Memory B cell (primary cell): ENCODE data around the gene CCDC88C.
"Not testable (repeated sequence)": the region's sequence is repeated elsewhere in the genome, so short reads cannot be mapped to it uniquely, and the experiment has no call there.

ENCODE experiments used
- ATAC-seq: fragments of 150-1000 bp; cut with Tn5 transposase; 2 replicates; pipeline ENCODE4 v1.10.0; 2021; ENCODE audit warnings: low read depth, mild to moderate bottlenecking, moderate library complexity
- DNase-seq, 2 donors: peaks; one replicate each; pipeline ENCODE4 v3.0.0; 2022; ENCODE audit warnings: low spot score in 2 of 2
- H3K27ac Mint-ChIP-seq: one replicate; pipeline ENCODE4 v1.8.0; 2022; ENCODE audit warnings: mild to moderate bottlenecking, moderate library complexity, mixed read lengths
- H3K27me3 Mint-ChIP-seq: one replicate; pipeline ENCODE4 v1.8.0; 2022; ENCODE audit warnings: mixed read lengths
- H3K36me3 Mint-ChIP-seq: one replicate; pipeline ENCODE4 v1.8.0; 2022; ENCODE audit warnings: mild to moderate bottlenecking, mixed read lengths
- H3K4me1 Mint-ChIP-seq: one replicate; pipeline ENCODE4 v1.8.0; 2022; ENCODE audit warnings: mixed read lengths
- H3K4me3 Mint-ChIP-seq: one replicate; pipeline ENCODE4 v1.8.0; 2022; ENCODE audit warnings: mild to moderate bottlenecking, moderate library complexity, mixed read lengths
- H3K9me3 Mint-ChIP-seq: one replicate; pipeline ENCODE4 v1.8.0; 2022; ENCODE audit warnings: mixed read lengths

The CCDC88C gene

GRCh38 chr14:91245616-91246015, 172.0 kb downstream of the CCDC88C start:
- not testable (repeated sequence) for H3K27ac Mint-ChIP-seq, H3K9me3 Mint-ChIP-seq, DNase-seq, ATAC-seq, H3K27me3 Mint-ChIP-seq, H3K36me3 Mint-ChIP-seq, H3K4me3 Mint-ChIP-seq
- peaks cover 47% of the 10 kb centered on the region for H3K4me1 Mint-ChIP-seq

- no peak for ATAC-seq
- H3K27ac Mint-ChIP-seq: no peak overlapping the region
Observed at GRCh38 chr14:91245029-91245428, 172.6 kb downstream of the CCDC88C start.

GRCh38 chr14:91244501-91244901, 173.1 kb downstream of the CCDC88C start, which contains the start of gene GPR68:
Gene GPR68, minus strand, starts transcription at chr14:91244704. Its CDS starts 9,654 bp downstream, at chr14:91235050.
- Mint-ChIP-seq H3K36me3 (peaks cover 3% of the 10 kb centered on the region), H3K9me3 (peaks cover 3% of the 10 kb centered on the region), H3K4me1 (peaks cover 36% of the 10 kb centered on the region), H3K27me3 (no peaks in the 10 kb centered on the region), H3K4me3 (peak within 1 kb of the TSS; percentile 74), H3K27ac (peak within 1 kb of the TSS; percentile 42)
- DNase-seq: no peak
- ATAC-seq: no peak

More at GRCh38 chr14:91245029-91245428, 172.6 kb downstream of the CCDC88C start:
- Mint-ChIP-seq H3K4me3 (no peak overlapping the region), H3K9me3 (peaks cover 3% of the 10 kb centered on the region), H3K4me1 (peaks cover 41% of the 10 kb centered on the region), H3K36me3 (peaks cover 3% of the 10 kb centered on the region), H3K27me3 (no peaks in the 10 kb centered on the region)
- DNase-seq: no peak

- DNase-seq: no peak
- H3K36me3 Mint-ChIP-seq: peaks cover 3% of the 10 kb centered on the region
- H3K27me3 Mint-ChIP-seq: no peaks in the 10 kb centered on the region
- H3K9me3 Mint-ChIP-seq: peaks cover 3% of the 10 kb centered on the region
- peaks cover 31% of the 10 kb centered on the region for H3K4me1 Mint-ChIP-seq
- ATAC-seq: no peak
- H3K27ac Mint-ChIP-seq: peak overlapping the region; percentile 42
- peak overlapping the region; percentile 74 for H3K4me3 Mint-ChIP-seq
Observed at GRCh38 chr14:91243074-91243471, 174.5 kb downstream of the CCDC88C start.

GRCh38 chr14:91242635-91243034, 175.0 kb downstream of the CCDC88C start:
- peak overlapping the region; percentile 42 for H3K27ac Mint-ChIP-seq
- peaks cover 3% of the 10 kb centered on the region for H3K36me3 Mint-ChIP-seq
- no peaks in the 10 kb centered on the region for H3K27me3 Mint-ChIP-seq
- ATAC-seq (no peak), DNase-seq (no peak)
- H3K9me3 Mint-ChIP-seq: peaks cover 3% of the 10 kb centered on the region
- peak overlapping the region; percentile 74 for H3K4me3 Mint-ChIP-seq
- H3K4me1 Mint-ChIP-seq: peaks cover 31% of the 10 kb centered on the region

- H3K4me3 Mint-ChIP-seq: peak overlapping the region; percentile 74
- H3K27me3 Mint-ChIP-seq: no peaks in the 10 kb centered on the region
- H3K27ac Mint-ChIP-seq: peak overlapping the region; percentile 42
- H3K9me3 Mint-ChIP-seq: no peaks in the 10 kb centered on the region
- H3K36me3 Mint-ChIP-seq: no peaks in the 10 kb centered on the region
- ATAC-seq: peak; percentile 77
- H3K4me1 Mint-ChIP-seq: peaks cover 28% of the 10 kb centered on the region
- DNase-seq: peak; percentile 39 to 54
Observed at GRCh38 chr14:91241863-91242262, 175.8 kb downstream of the CCDC88C start.

- H3K4me3 Mint-ChIP-seq: no peak overlapping the region
- no peaks in the 10 kb centered on the region for H3K9me3 Mint-ChIP-seq
- peaks cover 23% of the 10 kb centered on the region for H3K4me1 Mint-ChIP-seq
- DNase-seq (no peak), ATAC-seq (no peak)
- H3K27me3 Mint-ChIP-seq: no peaks in the 10 kb centered on the region
- H3K36me3 Mint-ChIP-seq: peaks cover 2% of the 10 kb centered on the region
- H3K27ac Mint-ChIP-seq: no peak overlapping the region
Observed at GRCh38 chr14:91238661-91239060, 179.0 kb downstream of the CCDC88C start.

GRCh38 chr14:91238085-91238484, 179.5 kb downstream of the CCDC88C start:
- ATAC-seq (no peak), DNase-seq (no peak)
- Mint-ChIP-seq H3K36me3 (peaks cover 2% of the 10 kb centered on the region), H3K27ac (no peak overlapping the region), H3K4me3 (no peak overlapping the region), H3K27me3 (no peaks in the 10 kb centered on the region), H3K4me1 (peaks cover 17% of the 10 kb centered on the region), H3K9me3 (no peaks in the 10 kb centered on the region)

- Mint-ChIP-seq H3K4me1 (peaks cover 17% of the 10 kb centered on the region), H3K27ac (no peak overlapping the region), H3K9me3 (no peaks in the 10 kb centered on the region), H3K36me3 (peaks cover 3% of the 10 kb centered on the region), H3K27me3 (no peaks in the 10 kb centered on the region), H3K4me3 (no peak overlapping the region)
- ATAC-seq (no peak), DNase-seq (no peak)
Observed at GRCh38 chr14:91237219-91237618, 180.4 kb downstream of the CCDC88C start.

GRCh38 chr14:91235841-91236240, 181.8 kb downstream of the CCDC88C start:
- Mint-ChIP-seq H3K27me3 (no peaks in the 10 kb centered on the region), H3K36me3 (peaks cover 3% of the 10 kb centered on the region), H3K9me3 (no peaks in the 10 kb centered on the region), H3K4me1 (peaks cover 9% of the 10 kb centered on the region), H3K4me3 (no peak overlapping the region), H3K27ac (no peak overlapping the region)
- DNase-seq (no peak), ATAC-seq (no peak)

- ATAC-seq: no peak
- peaks cover 15% of the 10 kb centered on the region for H3K4me1 Mint-ChIP-seq
- no peak overlapping the region for H3K4me3 Mint-ChIP-seq
- H3K27ac Mint-ChIP-seq: no peak overlapping the region
- peaks cover 3% of the 10 kb centered on the region for H3K36me3 Mint-ChIP-seq
- H3K9me3 Mint-ChIP-seq: peaks cover 2% of the 10 kb centered on the region
- no peaks in the 10 kb centered on the region for H3K27me3 Mint-ChIP-seq
- no peak for DNase-seq
Observed at GRCh38 chr14:91234791-91235114, 182.9 kb downstream of the CCDC88C start.

- Mint-ChIP-seq H3K4me3 (no peak overlapping the region), H3K4me1 (peaks cover 21% of the 10 kb centered on the region), H3K9me3 (peaks cover 2% of the 10 kb centered on the region), H3K27ac (no peak overlapping the region), H3K27me3 (no peaks in the 10 kb centered on the region), H3K36me3 (peaks cover 3% of the 10 kb centered on the region)
- ATAC-seq (no peak), DNase-seq (no peak)
Observed at GRCh38 chr14:91233936-91234790, 183.5 kb downstream of the CCDC88C start.

GRCh38 chr14:91232603-91233002, 185.0 kb downstream of the CCDC88C start:
- Mint-ChIP-seq H3K36me3 (peaks cover 3% of the 10 kb centered on the region), H3K4me1 (peaks cover 31% of the 10 kb centered on the region), H3K9me3 (peaks cover 2% of the 10 kb centered on the region), H3K27me3 (no peaks in the 10 kb centered on the region), H3K4me3 (no peak overlapping the region), H3K27ac (peak overlapping the region; percentile 35)
- ATAC-seq (no peak), DNase-seq (no peak)

GRCh38 chr14:91232052-91232451, 185.6 kb downstream of the CCDC88C start:
- Mint-ChIP-seq H3K27me3 (no peaks in the 10 kb centered on the region), H3K27ac (peak overlapping the region; percentile 35), H3K4me1 (peaks cover 34% of the 10 kb centered on the region), H3K36me3 (peaks cover 3% of the 10 kb centered on the region), H3K4me3 (no peak overlapping the region), H3K9me3 (peaks cover 2% of the 10 kb centered on the region)
- ATAC-seq (no peak), DNase-seq (no peak)

- DNase-seq (no peak), ATAC-seq (no peak)
- Mint-ChIP-seq H3K36me3 (peaks cover 3% of the 10 kb centered on the region), H3K27ac (no peak overlapping the region), H3K27me3 (no peaks in the 10 kb centered on the region), H3K4me1 (peaks cover 40% of the 10 kb centered on the region), H3K9me3 (peaks cover 2% of the 10 kb centered on the region), H3K4me3 (no peak overlapping the region)
Observed at GRCh38 chr14:91231446-91231845, 186.2 kb downstream of the CCDC88C start.
